Liver (tissue), 9 donors: Measurements from ENCODE around the gene CACNA1D. TPM values are rescaled to one million over a fixed set of nuclear protein-coding genes. Genes with fewer than 3 reads are reported as not detected.
A peak's percentile ranks its signal among the peaks of the same experiment; 100 is the strongest.

Experiments
- DNase-seq: peaks from one replicate; pipeline ENCODE4 v3.0.0-alpha.2; 2017; ENCODE audit warnings: low spot score
- H3K27ac ChIP-seq, 2 donors: one replicate each; pipeline ENCODE4 v1.7.0; 2013; ENCODE audit warnings: inconsistent platforms in 2 of 2, low read length in 2 of 2, control low read depth in 1 of 2, low read depth in 1 of 2, mild to moderate bottlenecking in 1 of 2
- H3K27me3 ChIP-seq, 4 donors: one replicate each; pipeline versions ENCODE4 v1.6.1 to v1.7.0; 2013; ENCODE audit warnings: low read length in 3 of 4, inconsistent platforms in 1 of 4, mild to moderate bottlenecking in 1 of 4, moderate library complexity in 1 of 4; ENCODE audit not compliant: control insufficient read depth in 4 of 4, insufficient read depth in 4 of 4
- H3K36me3 ChIP-seq, 4 donors: one replicate each; pipeline versions ENCODE4 v1.6.1 to v1.7.0; 2013; ENCODE audit warnings: low read length in 3 of 4, mild to moderate bottlenecking in 3 of 4, low read depth in 1 of 4, moderate library complexity in 1 of 4; ENCODE audit not compliant: control insufficient read depth in 4 of 4, insufficient read depth in 3 of 4
- H3K4me1 ChIP-seq, 4 donors: one replicate each; pipeline versions ENCODE4 v1.6.1 to v1.7.0; 2013; ENCODE audit warnings: low read length in 3 of 4, mild to moderate bottlenecking in 3 of 4, moderate library complexity in 1 of 4; ENCODE audit not compliant: control insufficient read depth in 4 of 4, insufficient read depth in 4 of 4
- H3K4me3 ChIP-seq, 3 donors: one replicate each; pipeline versions ENCODE4 v1.6.1 to v1.7.0; 2013; ENCODE audit warnings: low read length in 3 of 3, control low read depth in 1 of 3, low read depth in 1 of 3, mild to moderate bottlenecking in 1 of 3
- H3K9ac ChIP-seq, 2 donors: one replicate each; pipeline ENCODE4 v1.7.0; 2013; ENCODE audit warnings: low read length in 2 of 2, mild to moderate bottlenecking in 2 of 2, moderate library complexity in 2 of 2, control low read depth in 1 of 2, low read depth in 1 of 2
- H3K9me3 ChIP-seq, 4 donors: one replicate each; pipeline versions ENCODE4 v1.6.1 to v1.7.0; 2013; ENCODE audit warnings: low read length in 3 of 4; ENCODE audit not compliant: control insufficient read depth in 4 of 4
- EGR1 ChIP-seq, 2 donors: IDR thresholded peaks; 2 replicates each; pipeline ENCODE4 v1.6.1; 2016 to 2018; ENCODE audit warnings: antibody characterized with exemption in 2 of 2, low read depth in 2 of 2
- FOXA1 ChIP-seq: IDR thresholded peaks from 2 replicates; pipeline ENCODE4 v1.6.1; 2016; ENCODE audit warnings: antibody characterized with exemption
- FOXA2 ChIP-seq: IDR thresholded peaks from 2 replicates; pipeline ENCODE4 v1.6.1; 2016; ENCODE audit warnings: antibody characterized with exemption
- GABPA ChIP-seq, 2 donors: IDR thresholded peaks in 1 of 2; conservative IDR thresholded peaks in 1 of 2; 2 replicates each; pipeline ENCODE4 v1.6.1; 2016; ENCODE audit warnings: antibody characterized with exemption in 2 of 2, mild to moderate bottlenecking in 1 of 2, moderate library complexity in 1 of 2
- HNF4A ChIP-seq, 2 donors: conservative IDR thresholded peaks; 2 replicates each; pipeline ENCODE4 v1.6.1; 2016; ENCODE audit warnings: antibody characterized with exemption in 2 of 2, mild to moderate bottlenecking in 2 of 2
- HNF4G ChIP-seq: IDR thresholded peaks from 2 replicates; pipeline ENCODE4 v1.6.1; 2016; ENCODE audit warnings: antibody characterized with exemption
- JUND ChIP-seq, 2 donors: IDR thresholded peaks; 2 replicates each; pipeline ENCODE4 v1.6.1; 2016; ENCODE audit warnings: antibody characterized with exemption in 2 of 2
- MAX ChIP-seq: IDR thresholded peaks from 2 replicates; pipeline ENCODE4 v1.6.1; 2016; ENCODE audit warnings: antibody characterized with exemption
- RAD21 ChIP-seq, 2 donors: IDR thresholded peaks; 2 replicates each; pipeline ENCODE4 v1.6.1; 2016; ENCODE audit warnings: antibody characterized with exemption in 2 of 2, mild to moderate bottlenecking in 2 of 2
- RXRA ChIP-seq, 2 donors: IDR thresholded peaks; 2 replicates each; pipeline ENCODE4 v1.6.1; 2017 to 2018; ENCODE audit warnings: antibody characterized with exemption in 2 of 2, mild to moderate bottlenecking in 1 of 2
- SP1 ChIP-seq: IDR thresholded peaks from 2 replicates; pipeline ENCODE4 v1.6.1; 2018; ENCODE audit warnings: antibody characterized with exemption, mild to moderate bottlenecking
- TAF1 ChIP-seq: conservative IDR thresholded peaks from 2 replicates; pipeline ENCODE4 v1.6.1; 2016; ENCODE audit warnings: antibody characterized with exemption, mild to moderate bottlenecking
- ZBTB33 ChIP-seq: IDR thresholded peaks from 2 replicates; pipeline ENCODE4 v1.6.1; 2016; ENCODE audit warnings: antibody characterized with exemption
- WGBS: extraction: QIAGEN DNeasy Blood & Tissue Kit; methylation state at CpG from one replicate; pipeline ENCODE4 v1.1.7; 2013; 5-methylcytosine and 5-hydroxymethylcytosine counted together
- polyA plus RNA-seq, 2 donors: library from polyadenylated mRNA; stranded (reverse) in 1 of 2; unstranded in 1 of 2; fragments of 200-250 nt in 1 of 2; fragments of >200 nt in 1 of 2; fragmentation: Nextera tagmentation in 1 of 2; extraction: Ambion mirVana in 1 of 2; gene quantifications; one replicate each; pipeline versions ENCODE4 v1.2.1 to v1.2.3, GENCODE V29; 2013 to 2015
- total RNA-seq, 2 donors: library from RNA; depleted of rRNA; stranded (reverse); fragments of >200 nt; gene quantifications; one replicate each; pipeline ENCODE4 v1.2.3, GENCODE V29; 2014
- TF ChIP-seq, protein P1 (sequence below): IDR thresholded peaks from 2 replicates; pipeline ENCODE4 v1.6.1; 2016; ENCODE audit warnings: antibody characterized with exemption, mild to moderate bottlenecking
- donor health status: healthy.
- donor health status: healthy.
- donor health status: healthy.
- donor health status: healthy.
- donor health status: healthy.

Gene CACNA1D
- total and polyA plus RNA-seq, 4 donors, result 1.8 to 18.9 (median 3.4) TPM

- TF ChIP-seq, protein P1, sequence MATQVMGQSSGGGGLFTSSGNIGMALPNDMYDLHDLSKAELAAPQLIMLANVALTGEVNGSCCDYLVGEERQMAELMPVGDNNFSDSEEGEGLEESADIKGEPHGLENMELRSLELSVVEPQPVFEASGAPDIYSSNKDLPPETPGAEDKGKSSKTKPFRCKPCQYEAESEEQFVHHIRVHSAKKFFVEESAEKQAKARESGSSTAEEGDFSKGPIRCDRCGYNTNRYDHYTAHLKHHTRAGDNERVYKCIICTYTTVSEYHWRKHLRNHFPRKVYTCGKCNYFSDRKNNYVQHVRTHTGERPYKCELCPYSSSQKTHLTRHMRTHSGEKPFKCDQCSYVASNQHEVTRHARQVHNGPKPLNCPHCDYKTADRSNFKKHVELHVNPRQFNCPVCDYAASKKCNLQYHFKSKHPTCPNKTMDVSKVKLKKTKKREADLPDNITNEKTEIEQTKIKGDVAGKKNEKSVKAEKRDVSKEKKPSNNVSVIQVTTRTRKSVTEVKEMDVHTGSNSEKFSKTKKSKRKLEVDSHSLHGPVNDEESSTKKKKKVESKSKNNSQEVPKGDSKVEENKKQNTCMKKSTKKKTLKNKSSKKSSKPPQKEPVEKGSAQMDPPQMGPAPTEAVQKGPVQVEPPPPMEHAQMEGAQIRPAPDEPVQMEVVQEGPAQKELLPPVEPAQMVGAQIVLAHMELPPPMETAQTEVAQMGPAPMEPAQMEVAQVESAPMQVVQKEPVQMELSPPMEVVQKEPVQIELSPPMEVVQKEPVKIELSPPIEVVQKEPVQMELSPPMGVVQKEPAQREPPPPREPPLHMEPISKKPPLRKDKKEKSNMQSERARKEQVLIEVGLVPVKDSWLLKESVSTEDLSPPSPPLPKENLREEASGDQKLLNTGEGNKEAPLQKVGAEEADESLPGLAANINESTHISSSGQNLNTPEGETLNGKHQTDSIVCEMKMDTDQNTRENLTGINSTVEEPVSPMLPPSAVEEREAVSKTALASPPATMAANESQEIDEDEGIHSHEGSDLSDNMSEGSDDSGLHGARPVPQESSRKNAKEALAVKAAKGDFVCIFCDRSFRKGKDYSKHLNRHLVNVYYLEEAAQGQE, result no peak
These were observed 39.1 kb downstream of the CACNA1D start (continued) for GRCh38 chr3:53533472-53533871.

GRCh38 chr3:53534216-53534615, 39.8 kb downstream of the CACNA1D start:
- no peak for DNase-seq
- no peak overlapping the region for H3K9ac ChIP-seq
- H3K4me1 ChIP-seq, result no peaks in the 10 kb centered on the region
- H3K9me3 ChIP-seq, result no peaks in the 10 kb centered on the region
- H3K4me3 ChIP-seq, result no peak overlapping the region
- no peaks in the 10 kb centered on the region for H3K27me3 ChIP-seq
- H3K27ac ChIP-seq, result no peak overlapping the region
- 90% methylated on average over 9 of the region's 9 CpGs for WGBS
- peaks cover 0 to 2% (median 0%) of the 10 kb centered on the region in 4 donors for H3K36me3 ChIP-seq
- TF ChIP-seq HNF4G (no peak), HNF4A (conservative IDR thresholded peaks at IDR 0.05) (no peak)

DNA sequence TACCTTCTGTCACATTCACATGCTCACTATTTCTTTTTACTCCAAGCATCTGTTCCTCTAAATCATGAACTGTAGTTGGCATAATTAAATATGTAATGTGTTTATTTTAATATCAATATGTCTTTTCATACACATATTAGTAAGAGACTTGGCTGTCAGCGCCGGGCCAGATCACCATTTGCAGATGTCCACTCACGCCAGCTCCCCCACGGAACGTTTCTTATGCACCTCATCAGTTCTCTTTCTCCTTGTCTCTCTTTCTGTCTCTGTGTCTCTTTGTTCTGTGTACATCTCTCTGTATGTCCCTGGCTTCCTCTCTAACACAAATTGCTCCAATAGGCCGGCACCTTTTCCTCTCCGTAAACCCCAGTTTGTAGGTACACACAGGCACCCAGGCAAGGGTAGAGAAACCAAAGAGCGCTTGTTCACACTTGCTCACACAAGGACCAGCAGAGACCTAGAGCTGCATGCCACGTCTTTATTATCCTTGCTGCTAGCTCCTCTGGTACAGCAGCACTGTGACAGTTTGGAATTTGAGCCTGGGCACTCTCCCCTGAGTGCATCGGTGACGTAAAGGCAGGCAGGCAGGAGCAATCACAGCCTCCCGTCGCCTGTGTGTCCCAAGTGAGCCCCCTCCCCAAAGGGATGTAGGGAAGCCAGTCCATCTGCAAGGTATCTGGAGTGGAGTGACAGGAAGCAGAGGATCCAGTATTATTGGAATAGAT, 40.4 kb downstream of the CACNA1D start:
- Histone ChIP-seq H3K9me3 (no peaks in the 10 kb centered on the region), H3K4me1 (no peaks in the 10 kb centered on the region), H3K36me3 (peaks cover 0 to 2% (median 0%) of the 10 kb centered on the region in 4 donors), H3K9ac (no peak overlapping the region), H3K27ac (no peak overlapping the region), H3K4me3 (no peak overlapping the region), H3K27me3 (no peaks in the 10 kb centered on the region)
- no peak for TF ChIP-seq SP1
- no peak for TF ChIP-seq FOXA1
- no peak for TF ChIP-seq GABPA (IDR thresholded peaks at IDR 0.05 in 1 of 2, conservative IDR thresholded peaks at IDR 0.05 in 1 of 2)
- no peak for TF ChIP-seq ZBTB33
- TF ChIP-seq HNF4A (conservative IDR thresholded peaks at IDR 0.05), result peak in 1 of 2 donors; percentile 6
- TF ChIP-seq TAF1, result no peak
- no peak for TF ChIP-seq RAD21 (IDR thresholded peaks at IDR 0.05)
- WGBS, result 79% methylated on average over 13 of the region's 13 CpGs
- DNase-seq, result no peak

DNA sequence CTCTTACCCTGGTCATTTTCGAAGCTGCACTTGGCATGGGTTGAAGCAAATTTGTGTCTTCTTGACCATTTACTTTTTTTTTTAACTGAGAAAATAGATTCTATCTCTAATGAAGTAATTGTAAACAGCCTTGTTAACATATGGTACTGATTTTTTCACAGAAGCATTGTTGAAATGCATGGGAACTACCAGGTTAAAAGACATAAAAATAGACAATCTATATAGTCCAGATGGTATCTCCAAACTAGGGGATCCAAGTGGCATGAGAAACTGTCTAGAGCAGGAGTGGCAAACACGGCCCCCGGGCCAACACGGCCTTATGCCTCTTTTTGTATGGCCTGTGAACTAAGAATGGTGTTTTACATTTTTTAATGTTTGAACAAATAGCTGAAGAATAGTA, 41.9 kb downstream of the CACNA1D start:
- Histone ChIP-seq H3K27ac (no peak overlapping the region), H3K36me3 (peaks cover 0 to 2% (median 0%) of the 10 kb centered on the region in 4 donors), H3K4me1 (no peaks in the 10 kb centered on the region), H3K4me3 (no peak overlapping the region), H3K9ac (no peak overlapping the region), H3K27me3 (no peaks in the 10 kb centered on the region), H3K9me3 (no peaks in the 10 kb centered on the region)
- no peak for DNase-seq
- WGBS, result 94% methylated on average over 4 of the region's 4 CpGs
- no peak for TF ChIP-seq HNF4G
- no peak for TF ChIP-seq ZBTB33
- no peak for TF ChIP-seq RXRA (IDR thresholded peaks at IDR 0.05)
- TF ChIP-seq JUND (IDR thresholded peaks at IDR 0.05), result no peak
- no peak for TF ChIP-seq GABPA (IDR thresholded peaks at IDR 0.05 in 1 of 2, conservative IDR thresholded peaks at IDR 0.05 in 1 of 2)
- TF ChIP-seq MAX, result no peak
- no peak for TF ChIP-seq EGR1 (IDR thresholded peaks at IDR 0.05; ENCODE audit: low read depth in 2 of 2)
- TF ChIP-seq FOXA2, result no peak
- TF ChIP-seq, protein P1, result no peak
